ENCODE data around the gene CYB561D1. TPM values are rescaled to one million over a fixed set of nuclear protein-coding genes. Genes with fewer than 3 reads are reported as not detected.

The CYB561D1 gene
- total RNA-seq, 1 experiment from 2014 or later, result 3.1 TPM

DNA sequence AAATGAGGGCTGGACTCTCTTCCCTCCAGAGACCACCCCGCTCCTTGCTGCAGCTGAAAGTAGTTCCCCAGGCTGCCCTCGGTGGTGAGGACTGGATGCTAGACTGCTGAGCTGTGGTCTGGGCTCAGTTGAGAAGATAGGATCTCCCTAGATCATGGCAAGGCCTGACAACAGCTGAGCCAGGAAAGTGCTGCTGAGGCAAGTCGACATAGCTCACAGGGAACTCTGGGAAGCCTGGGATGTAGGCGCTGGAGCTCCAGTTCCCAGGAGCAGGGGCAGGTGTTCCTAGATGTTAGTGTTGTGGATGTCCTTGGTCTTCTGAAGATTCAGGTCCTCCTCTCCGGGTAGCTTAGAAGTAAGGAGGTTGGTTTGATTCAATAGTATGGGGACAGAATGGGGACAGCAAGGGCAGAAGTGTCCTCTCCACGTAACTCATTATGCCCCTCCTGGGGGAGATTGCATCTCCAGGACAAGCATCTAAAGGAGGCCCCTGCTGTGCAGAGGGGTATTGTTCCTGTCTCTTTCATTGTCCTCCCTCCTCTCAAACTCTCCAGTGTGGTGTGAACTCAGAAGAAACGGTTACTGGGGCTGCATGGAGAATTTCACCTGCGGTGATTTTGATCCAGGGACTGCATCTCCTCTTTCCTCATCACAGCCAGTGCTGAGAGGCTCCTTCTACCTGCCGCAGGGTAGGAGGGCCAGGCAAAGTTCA lies 3.7 kb downstream of the CYB561D1 start:
- peak; percentile 26 for DNase-seq (ENCODE audit: low spot score)
- in situ Hi-C loops (cut with HindIII; ENCODE audit: low sequenced_read_pairs), result no loop called here

- peak; percentile 75 for DNase-seq (ENCODE audit: low spot score)
- in situ Hi-C loops (cut with HindIII; ENCODE audit: low sequenced_read_pairs), result no loop called here
These were observed 4.4 kb downstream of the CYB561D1 start for GRCh38 chr1:109498161-109498801.

GRCh38 chr1:109499081-109499480 lies 5.2 kb downstream of the CYB561D1 start:
- in situ Hi-C loops (cut with HindIII; ENCODE audit: low sequenced_read_pairs), result no loop called here

DNA sequence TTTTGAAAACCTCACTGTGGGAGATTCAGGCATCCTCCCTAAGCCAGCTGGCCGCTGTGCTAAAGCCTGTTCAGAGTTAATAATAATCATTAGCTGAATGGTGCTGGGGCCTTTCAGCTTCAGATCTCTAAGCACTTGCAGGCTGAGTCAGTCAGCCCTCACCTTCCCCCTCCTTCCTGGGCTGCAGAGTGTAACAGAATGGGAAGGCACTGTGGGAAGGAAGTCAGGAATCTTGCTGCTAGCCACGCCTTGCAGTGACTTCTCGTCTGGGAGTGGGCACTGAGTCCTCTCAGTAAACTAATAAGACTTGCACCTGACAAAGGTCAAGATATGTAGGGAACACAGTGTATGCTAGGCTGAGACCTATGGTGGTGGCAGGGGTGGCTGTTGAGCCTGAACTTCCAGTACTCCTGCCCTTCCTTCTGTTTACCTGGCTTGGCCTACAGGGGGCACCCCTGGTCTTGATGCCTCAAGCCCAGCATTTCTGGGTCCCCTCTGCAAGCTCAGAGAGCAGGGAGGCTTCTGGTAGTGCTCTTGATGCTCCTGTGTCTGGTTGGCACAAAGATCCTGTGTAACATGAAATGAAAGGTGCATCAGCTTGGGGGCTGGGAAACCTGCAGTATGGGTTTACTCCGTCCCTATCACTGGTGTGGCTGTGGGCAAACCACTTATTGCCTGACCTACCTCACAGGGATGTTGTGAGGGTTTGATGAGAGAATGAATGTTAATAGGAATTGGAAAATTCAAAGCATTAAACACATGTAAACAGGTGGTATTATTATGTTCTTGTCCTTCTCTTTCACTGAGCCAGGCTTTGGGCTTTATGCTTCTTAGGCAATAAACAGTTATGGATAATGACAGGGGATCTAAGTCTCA lies 6.0 kb downstream of the CYB561D1 start:
- peak; percentile 51 for DNase-seq (ENCODE audit: low spot score)
- in situ Hi-C loops (cut with HindIII; ENCODE audit: low sequenced_read_pairs), result no loop called here

More at GRCh38 chr1:109499081-109499480, 5.2 kb downstream of the CYB561D1 start:
- DNase-seq (ENCODE audit: low spot score), result peak; percentile 44

DNA sequence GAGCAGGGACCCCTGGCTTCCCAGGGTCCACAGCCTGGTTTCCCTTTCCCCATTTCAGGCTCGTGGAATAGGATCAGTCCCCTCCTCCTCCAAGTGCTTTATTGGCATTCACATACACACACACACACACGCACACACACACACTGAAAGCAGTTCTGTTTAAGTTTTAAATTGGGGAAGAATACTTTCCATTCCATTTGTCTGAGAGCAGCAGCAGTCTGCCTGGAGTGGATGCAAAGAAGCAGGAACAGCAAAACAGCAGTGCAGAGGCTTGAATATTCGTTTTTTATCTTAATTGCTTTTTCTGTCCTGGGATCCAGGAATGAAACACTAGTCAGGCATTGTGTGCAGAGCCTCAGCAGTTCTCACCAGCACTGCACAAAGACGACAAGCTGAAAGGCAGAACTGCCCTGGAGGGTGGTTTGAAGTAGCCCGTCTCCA lies 7.1 kb downstream of the CYB561D1 start:
- in situ Hi-C loops (cut with HindIII; ENCODE audit: low sequenced_read_pairs), result no loop called here

DNA sequence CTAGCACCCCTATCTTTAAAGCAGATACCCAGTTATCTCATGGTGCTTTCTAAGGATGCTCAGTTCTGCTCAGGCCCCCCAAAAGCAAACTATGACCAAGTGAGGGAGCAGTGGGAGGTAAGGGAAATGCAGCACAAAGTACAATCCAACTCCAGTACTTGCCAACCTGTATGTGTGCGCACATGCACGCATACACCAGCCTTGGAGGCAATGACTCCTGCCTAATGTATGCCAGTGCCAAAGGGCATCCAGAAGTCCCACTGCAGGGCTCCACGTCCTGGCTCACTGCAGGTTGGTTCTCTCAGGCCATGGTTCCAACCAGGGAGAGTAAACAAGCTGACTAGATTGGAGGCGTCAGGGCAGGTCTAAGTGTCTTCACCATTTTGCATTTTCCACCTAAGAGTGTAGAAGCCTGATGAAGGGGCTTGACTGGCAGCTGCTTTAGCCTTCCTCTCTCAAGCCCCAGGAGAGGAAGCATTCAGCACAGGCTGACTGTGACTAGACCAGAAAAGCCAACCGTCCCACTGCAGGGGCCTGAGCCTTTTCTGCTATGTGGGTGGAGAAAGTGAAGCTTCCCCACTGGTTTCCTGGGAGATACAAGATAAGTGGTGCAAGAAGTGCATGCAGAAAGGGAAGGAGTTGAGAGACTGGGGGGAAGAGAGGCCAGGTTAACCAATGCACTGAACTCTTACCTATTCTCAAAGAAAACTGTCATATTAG lies 7.9 kb downstream of the CYB561D1 start:
- DNase-seq (ENCODE audit: low spot score), result no peak
- in situ Hi-C loops (cut with HindIII; ENCODE audit: low sequenced_read_pairs), result no loop called here

More for the DNA sequence above, 7.1 kb downstream of the CYB561D1 start:
- no peak for DNase-seq (ENCODE audit: low spot score)

DNA sequence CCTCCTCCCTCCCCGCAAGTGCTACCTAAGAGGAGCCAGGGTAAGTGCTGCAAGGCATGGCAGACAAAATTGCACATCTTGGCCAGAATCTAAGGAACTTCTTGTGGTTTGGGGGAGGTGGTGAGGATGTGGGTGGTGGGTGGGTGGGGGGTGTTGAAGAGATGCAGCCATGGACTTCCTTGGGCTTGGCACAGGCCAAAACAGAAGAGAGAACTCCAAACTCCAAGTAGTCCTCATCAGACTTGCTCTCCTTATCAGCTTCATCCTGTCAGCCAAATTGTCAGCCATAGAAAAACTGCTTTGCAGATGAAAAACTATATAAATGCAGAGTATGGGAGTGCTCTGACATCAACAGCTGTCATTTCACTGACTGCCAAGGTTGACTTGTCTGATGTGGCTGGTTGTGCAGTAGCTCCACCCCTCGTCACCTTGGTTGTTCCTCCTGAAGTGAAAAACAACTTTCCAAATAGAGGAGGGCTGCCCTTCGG lies 8.5 kb downstream of the CYB561D1 start:
- DNase-seq (ENCODE audit: low spot score), result no peak
- in situ Hi-C loops (cut with HindIII; ENCODE audit: low sequenced_read_pairs), result no loop called here

- no peak for DNase-seq (ENCODE audit: low spot score)
- in situ Hi-C loops (cut with HindIII; ENCODE audit: low sequenced_read_pairs), result no loop called here
These were observed 10.0 kb downstream of the CYB561D1 start for GRCh38 chr1:109503935-109504334.

DNA sequence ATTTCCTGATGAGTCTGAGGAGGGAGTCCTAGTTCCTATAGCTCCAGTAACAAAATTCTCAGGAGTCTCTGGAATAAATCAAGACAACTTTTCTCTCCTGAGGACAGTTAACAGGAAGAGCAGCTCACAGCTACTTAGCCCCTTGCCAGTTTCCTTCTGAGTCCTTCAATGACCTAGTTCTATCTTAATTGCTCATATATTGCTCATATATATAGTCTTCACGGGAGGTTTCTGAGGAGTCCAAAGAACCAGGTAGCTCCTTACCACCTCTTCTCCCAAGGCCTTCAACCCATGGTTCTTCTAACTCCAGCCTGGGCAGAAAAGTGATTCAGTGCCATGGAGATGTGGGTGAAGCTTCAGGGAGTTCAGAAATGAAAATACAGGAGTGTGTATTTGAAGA lies 11.1 kb downstream of the CYB561D1 start:
- DNase-seq (ENCODE audit: low spot score), result no peak
- in situ Hi-C loops (cut with HindIII; ENCODE audit: low sequenced_read_pairs), result no loop called here

- no peak for DNase-seq (ENCODE audit: low spot score)
- in situ Hi-C loops (cut with HindIII; ENCODE audit: low sequenced_read_pairs), result no loop called here
These were observed 14.3 kb downstream of the CYB561D1 start for GRCh38 chr1:109508001-109508872.

- no peak for DNase-seq (ENCODE audit: low spot score)
- in situ Hi-C loops (cut with HindIII; ENCODE audit: low sequenced_read_pairs), result no loop called here
These were observed 14.9 kb downstream of the CYB561D1 start for GRCh38 chr1:109508873-109509175.

GRCh38 chr1:109509176-109510134 lies 15.6 kb downstream of the CYB561D1 start, which contains the start of gene AMIGO1:
TSS of gene AMIGO1 (minus strand) at chr1:109509727. CDS start at chr1:109508912, 815 bp downstream.
- in situ Hi-C loops (cut with HindIII; ENCODE audit: low sequenced_read_pairs), result no loop called here
- DNase-seq (ENCODE audit: low spot score), result peak; percentile 53

- DNase-seq (ENCODE audit: low spot score), result no peak
- in situ Hi-C loops (cut with HindIII; ENCODE audit: low sequenced_read_pairs), result no loop called here
These were observed 19.3 kb downstream of the CYB561D1 start for GRCh38 chr1:109513110-109513710.

DNA sequence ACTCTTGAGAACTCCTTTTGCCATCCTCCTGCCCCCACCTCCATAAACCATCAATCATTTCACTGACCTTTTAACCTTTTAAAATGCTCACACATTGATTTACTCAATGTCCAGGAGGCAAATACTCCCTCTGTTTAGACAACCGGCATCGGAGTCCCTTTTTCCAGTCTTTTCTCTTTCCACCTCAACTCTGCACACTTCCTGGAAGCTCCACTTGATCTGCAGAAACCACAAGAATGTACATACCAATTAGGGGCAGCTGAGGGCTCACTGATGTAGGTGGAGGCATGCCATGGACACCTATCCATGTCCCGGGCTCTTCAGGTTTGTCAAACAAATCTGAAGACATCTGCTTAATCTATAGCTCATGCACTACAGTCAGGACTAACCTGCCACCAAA lies 21.0 kb downstream of the CYB561D1 start:
- in situ Hi-C loops (cut with HindIII; ENCODE audit: low sequenced_read_pairs), result no loop called here
- no peak for DNase-seq (ENCODE audit: low spot score)

DNA sequence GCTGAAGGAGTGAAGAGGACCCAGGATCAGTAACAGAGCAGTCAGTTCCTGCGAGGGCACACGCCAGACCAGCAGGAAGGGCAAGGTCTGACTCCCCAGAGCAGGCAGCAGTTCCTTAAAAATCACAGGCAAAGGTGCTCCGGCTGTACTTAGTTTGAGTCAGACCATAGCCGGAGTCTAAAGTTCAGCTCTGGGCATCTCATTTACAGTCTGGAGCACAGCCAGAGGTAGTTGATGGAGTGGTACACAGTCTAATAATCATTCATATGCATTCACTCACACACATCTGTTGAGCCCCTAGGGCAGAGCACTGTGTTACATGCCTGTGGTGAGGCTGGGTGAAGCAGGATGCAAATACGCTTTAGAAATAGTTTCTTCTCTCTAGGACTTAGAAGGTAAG lies 23.0 kb downstream of the CYB561D1 start:
- in situ Hi-C loops (cut with HindIII; ENCODE audit: low sequenced_read_pairs), result no loop called here
- no peak for DNase-seq (ENCODE audit: low spot score)

- no peak for DNase-seq (ENCODE audit: low spot score)
- in situ Hi-C loops (cut with HindIII; ENCODE audit: low sequenced_read_pairs), result no loop called here
These were observed 23.4 kb downstream of the CYB561D1 start for GRCh38 chr1:109517337-109517736.
